ENCODE results near the gene SLC18A2. TPM values are rescaled to one million over a fixed set of nuclear protein-coding genes. Genes with fewer than 3 reads are reported as not detected.

SLC18A2 gene
- total RNA-seq, 2 donors from 2014 or later: 0.05 TPM; not detected in 1

- no peaks in the 10 kb centered on the region for H3K4me1 Mint-ChIP-seq
- H3K36me3 Mint-ChIP-seq (ENCODE audit: low read depth): no peaks in the 10 kb centered on the region
- ATAC-seq (replicated peaks): no peak
- H3K9me3 Mint-ChIP-seq: no peaks in the 10 kb centered on the region
- no peak overlapping the region for H3K4me3 Mint-ChIP-seq
- no peak overlapping the region for H3K27ac Mint-ChIP-seq
- peaks cover 37% of the 10 kb centered on the region for H3K27me3 Mint-ChIP-seq
These were observed 8.0 kb downstream of the SLC18A2 start for GRCh38 chr10:117248750-117249465.

- no peak overlapping the region for H3K4me3 Mint-ChIP-seq
- H3K9me3 Mint-ChIP-seq: no peaks in the 10 kb centered on the region
- H3K27me3 Mint-ChIP-seq: peaks cover 37% of the 10 kb centered on the region
- H3K27ac Mint-ChIP-seq: no peak overlapping the region
- H3K4me1 Mint-ChIP-seq: no peaks in the 10 kb centered on the region
- no peak for ATAC-seq (replicated peaks)
- no peaks in the 10 kb centered on the region for H3K36me3 Mint-ChIP-seq (ENCODE audit: low read depth)
These were observed 8.7 kb downstream of the SLC18A2 start for GRCh38 chr10:117249493-117250093.

- ATAC-seq (replicated peaks): no peak
- H3K27me3 Mint-ChIP-seq: peaks cover 34% of the 10 kb centered on the region
- no peaks in the 10 kb centered on the region for H3K4me1 Mint-ChIP-seq
- no peak overlapping the region for H3K27ac Mint-ChIP-seq
- no peak overlapping the region for H3K4me3 Mint-ChIP-seq
- no peaks in the 10 kb centered on the region for H3K36me3 Mint-ChIP-seq (ENCODE audit: low read depth)
- H3K9me3 Mint-ChIP-seq: no peaks in the 10 kb centered on the region
These were observed 9.5 kb downstream of the SLC18A2 start for GRCh38 chr10:117250411-117250810.

- H3K4me3 Mint-ChIP-seq: no peak overlapping the region
- H3K36me3 Mint-ChIP-seq (ENCODE audit: low read depth): no peaks in the 10 kb centered on the region
- ATAC-seq (replicated peaks): no peak
- no peak overlapping the region for H3K27ac Mint-ChIP-seq
- no peaks in the 10 kb centered on the region for H3K4me1 Mint-ChIP-seq
- H3K9me3 Mint-ChIP-seq: no peaks in the 10 kb centered on the region
- H3K27me3 Mint-ChIP-seq: peaks cover 26% of the 10 kb centered on the region
These were observed 13.0 kb downstream of the SLC18A2 start for GRCh38 chr10:117253908-117254307.

GRCh38 chr10:117254338-117254737 is 13.4 kb downstream of the SLC18A2 start:
- Mint-ChIP-seq H3K4me1 (no peaks in the 10 kb centered on the region), H3K27me3 (peaks cover 27% of the 10 kb centered on the region), H3K9me3 (no peaks in the 10 kb centered on the region), H3K27ac (no peak overlapping the region), H3K4me3 (no peak overlapping the region), H3K36me3 (ENCODE audit: low read depth) (no peaks in the 10 kb centered on the region)
- ATAC-seq (replicated peaks): no peak

- no peak for ATAC-seq (replicated peaks)
- H3K27ac Mint-ChIP-seq: no peak overlapping the region
- no peaks in the 10 kb centered on the region for H3K9me3 Mint-ChIP-seq
- H3K4me1 Mint-ChIP-seq: no peaks in the 10 kb centered on the region
- H3K36me3 Mint-ChIP-seq (ENCODE audit: low read depth): no peaks in the 10 kb centered on the region
- no peak overlapping the region for H3K4me3 Mint-ChIP-seq
- H3K27me3 Mint-ChIP-seq: peaks cover 35% of the 10 kb centered on the region
These were observed 14.1 kb downstream of the SLC18A2 start for GRCh38 chr10:117254774-117255735.

- no peak for ATAC-seq (replicated peaks)
- Mint-ChIP-seq H3K4me3 (no peak overlapping the region), H3K4me1 (no peaks in the 10 kb centered on the region)
These were observed 15.0 kb downstream of the SLC18A2 start for GRCh38 chr10:117255835-117256460.

GRCh38 chr10:117256910-117257309 is 16.0 kb downstream of the SLC18A2 start:
- Mint-ChIP-seq H3K27me3 (peaks cover 37% of the 10 kb centered on the region), H3K27ac (no peak overlapping the region), H3K4me1 (no peaks in the 10 kb centered on the region), H3K36me3 (ENCODE audit: low read depth) (no peaks in the 10 kb centered on the region), H3K4me3 (no peak overlapping the region), H3K9me3 (no peaks in the 10 kb centered on the region)
- no peak for ATAC-seq (replicated peaks)

More at GRCh38 chr10:117255835-117256460, 15.0 kb downstream of the SLC18A2 start:
- H3K27ac Mint-ChIP-seq: no peak overlapping the region
- H3K27me3 Mint-ChIP-seq: peaks cover 39% of the 10 kb centered on the region
- no peaks in the 10 kb centered on the region for H3K9me3 Mint-ChIP-seq
- no peaks in the 10 kb centered on the region for H3K36me3 Mint-ChIP-seq (ENCODE audit: low read depth)

GRCh38 chr10:117257721-117258120 is 16.8 kb downstream of the SLC18A2 start:
- Mint-ChIP-seq H3K4me1 (no peaks in the 10 kb centered on the region), H3K9me3 (no peaks in the 10 kb centered on the region), H3K27ac (no peak overlapping the region), H3K4me3 (no peak overlapping the region), H3K27me3 (peaks cover 44% of the 10 kb centered on the region), H3K36me3 (ENCODE audit: low read depth) (no peaks in the 10 kb centered on the region)
- no peak for ATAC-seq (replicated peaks)

GRCh38 chr10:117259279-117259678 is 18.4 kb downstream of the SLC18A2 start:
- Mint-ChIP-seq H3K9me3 (no peaks in the 10 kb centered on the region), H3K27ac (no peak overlapping the region), H3K4me3 (no peak overlapping the region), H3K4me1 (no peaks in the 10 kb centered on the region), H3K27me3 (peaks cover 43% of the 10 kb centered on the region), H3K36me3 (ENCODE audit: low read depth) (no peaks in the 10 kb centered on the region)
- ATAC-seq (replicated peaks): no peak

- no peaks in the 10 kb centered on the region for H3K4me1 Mint-ChIP-seq
- no peaks in the 10 kb centered on the region for H3K9me3 Mint-ChIP-seq
- ATAC-seq (replicated peaks): no peak
- H3K36me3 Mint-ChIP-seq (ENCODE audit: low read depth): no peaks in the 10 kb centered on the region
- H3K27ac Mint-ChIP-seq: no peak overlapping the region
- peaks cover 45% of the 10 kb centered on the region for H3K27me3 Mint-ChIP-seq
- H3K4me3 Mint-ChIP-seq: no peak overlapping the region
These were observed 19.2 kb downstream of the SLC18A2 start for GRCh38 chr10:117260084-117260483.

- H3K27me3 Mint-ChIP-seq: peaks cover 50% of the 10 kb centered on the region
- no peaks in the 10 kb centered on the region for H3K4me1 Mint-ChIP-seq
- no peak overlapping the region for H3K4me3 Mint-ChIP-seq
- no peak for ATAC-seq (replicated peaks)
- H3K36me3 Mint-ChIP-seq (ENCODE audit: low read depth): no peaks in the 10 kb centered on the region
- no peaks in the 10 kb centered on the region for H3K9me3 Mint-ChIP-seq
- no peak overlapping the region for H3K27ac Mint-ChIP-seq
These were observed 20.6 kb downstream of the SLC18A2 start for GRCh38 chr10:117261501-117261900.

GRCh38 chr10:117262291-117262902 is 21.5 kb downstream of the SLC18A2 start:
- Mint-ChIP-seq H3K27ac (no peak overlapping the region), H3K4me1 (no peaks in the 10 kb centered on the region), H3K4me3 (no peak overlapping the region)

GRCh38 chr10:117262903-117263293 is 22.0 kb downstream of the SLC18A2 start:
- no peaks in the 10 kb centered on the region for H3K36me3 Mint-ChIP-seq (ENCODE audit: low read depth)
- H3K27me3 Mint-ChIP-seq: peaks cover 50% of the 10 kb centered on the region
- no peak overlapping the region for H3K4me3 Mint-ChIP-seq
- H3K9me3 Mint-ChIP-seq: no peaks in the 10 kb centered on the region
- no peak overlapping the region for H3K27ac Mint-ChIP-seq
- H3K4me1 Mint-ChIP-seq: no peaks in the 10 kb centered on the region
- ATAC-seq (replicated peaks): no peak

More at GRCh38 chr10:117262291-117262902, 21.5 kb downstream of the SLC18A2 start:
- Mint-ChIP-seq H3K9me3 (no peaks in the 10 kb centered on the region), H3K36me3 (ENCODE audit: low read depth) (no peaks in the 10 kb centered on the region), H3K27me3 (peaks cover 50% of the 10 kb centered on the region)
- ATAC-seq (replicated peaks): no peak

Measured in activated T-helper 17 cell treated with anti-CD3 and anti-CD28 coated beads, Interleukin-2, amount 50 U/mL, for 72 hours (primary cell).